GM18508 (cell line): Measurements from ENCODE around the gene CTNNA3.
A peak's percentile ranks its signal among the peaks of the same experiment; 100 is the strongest.

ENCODE experiments used
- ATAC-seq: cut with Tn5 transposase; IDR thresholded peaks from one replicate; pipeline ENCODE4 v1.9.1; 2021; ENCODE audit warnings: moderate number of reproducible peaks; ENCODE audit not compliant: insufficient read depth, unreplicated experiment

The CTNNA3 gene

GRCh38 chr10:66218981-66219587 is 1476.9 kb downstream of the CTNNA3 start:
- no peak for ATAC-seq

DNA sequence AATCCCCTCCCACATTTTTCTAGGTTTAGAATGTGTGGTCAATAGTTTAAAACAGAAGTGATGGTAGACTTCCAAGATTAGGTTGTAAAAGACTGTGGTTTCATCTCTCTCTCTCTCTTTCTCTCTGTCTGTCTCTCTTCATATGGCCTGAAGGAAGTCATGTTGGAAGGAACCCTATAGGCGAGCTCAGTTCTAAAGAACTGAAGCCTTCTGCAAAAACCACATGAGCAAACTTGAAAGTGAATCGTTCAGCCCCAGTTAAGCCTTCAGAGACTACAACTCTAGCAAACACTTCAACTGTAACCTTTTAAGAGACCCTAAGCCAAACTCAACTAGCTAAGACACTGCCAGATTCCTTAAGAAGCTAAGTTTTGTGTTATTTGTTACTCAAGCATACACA is 1477.7 kb downstream of the CTNNA3 start:
- no peak for ATAC-seq

GRCh38 chr10:66215920-66216319 is 1480.1 kb downstream of the CTNNA3 start:
- no peak for ATAC-seq

GRCh38 chr10:66214721-66215404 is 1481.1 kb downstream of the CTNNA3 start:
- ATAC-seq, result no peak

- no peak for ATAC-seq
Measured at GRCh38 chr10:66209025-66209424, 1487.0 kb downstream of the CTNNA3 start.

- ATAC-seq, result no peak
Measured at GRCh38 chr10:66204838-66205237, 1491.2 kb downstream of the CTNNA3 start.

DNA sequence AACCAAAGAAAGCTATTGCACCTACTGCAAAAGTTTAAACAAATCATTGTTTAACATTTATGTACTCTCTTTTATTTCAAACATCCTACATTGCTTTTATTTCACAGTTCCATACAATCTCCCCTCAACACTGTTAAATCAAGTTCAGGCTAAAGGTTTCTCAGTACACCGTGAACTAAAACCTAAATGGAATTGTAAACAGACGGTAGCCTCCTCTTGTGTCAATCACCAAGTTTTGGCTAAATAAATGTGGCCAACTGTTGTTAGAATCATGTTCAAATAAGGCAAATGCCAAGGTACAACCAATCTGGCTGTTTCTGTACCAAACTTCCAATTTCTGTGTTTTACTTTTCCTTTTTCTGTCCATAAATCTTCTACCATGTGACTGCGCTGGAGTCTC is 1493.9 kb downstream of the CTNNA3 start:
- ATAC-seq, result no peak

DNA sequence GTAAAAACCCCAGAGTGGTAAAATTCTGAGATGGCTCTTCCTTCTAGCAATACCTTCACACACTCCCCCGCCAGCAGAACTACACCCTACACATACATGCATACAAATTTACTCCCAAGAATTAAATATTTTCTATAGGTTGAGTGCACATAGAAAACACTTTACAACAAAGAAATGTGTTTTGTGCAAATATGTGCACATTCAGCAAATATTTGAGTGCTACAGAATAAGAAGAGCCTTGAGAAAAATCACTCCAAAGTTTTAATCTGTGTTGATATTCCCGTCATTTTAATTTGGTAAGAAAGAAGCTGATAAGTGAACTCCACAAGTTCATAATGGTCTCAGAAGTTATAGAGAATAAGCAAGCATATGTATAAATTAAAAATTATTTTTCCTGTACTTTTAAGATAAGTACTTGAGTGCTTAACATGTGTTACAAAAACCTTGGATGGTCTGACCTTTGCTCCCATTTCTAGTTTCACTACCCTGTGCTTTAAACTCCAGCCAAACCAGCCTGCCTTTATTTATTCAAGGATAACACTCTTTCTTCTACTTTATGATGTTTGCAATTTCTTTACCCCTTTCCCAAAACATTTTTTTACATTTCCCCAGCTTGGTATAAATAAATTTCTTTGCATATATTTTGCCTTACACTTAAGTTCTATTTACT is 1503.7 kb downstream of the CTNNA3 start:
- no peak for ATAC-seq

DNA sequence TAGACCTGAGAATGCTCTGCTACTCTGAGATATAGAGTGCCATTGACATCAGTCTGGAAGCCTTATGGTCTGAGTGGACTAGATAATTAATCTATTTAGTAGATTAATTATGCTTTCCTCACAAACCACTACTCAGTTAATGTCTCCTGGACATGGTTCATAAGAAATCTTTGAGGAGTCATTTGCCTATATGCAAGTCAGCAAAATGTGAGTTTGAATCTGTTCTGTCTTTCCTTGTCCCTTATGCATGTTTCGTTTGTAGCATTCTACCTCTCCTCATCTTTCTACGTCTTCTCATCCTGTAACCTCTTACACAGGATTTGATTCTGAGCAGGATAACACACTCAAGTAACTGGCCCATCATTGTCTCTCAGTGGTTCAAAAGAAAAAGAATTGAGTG is 1505.6 kb downstream of the CTNNA3 start:
- ATAC-seq, result no peak

DNA sequence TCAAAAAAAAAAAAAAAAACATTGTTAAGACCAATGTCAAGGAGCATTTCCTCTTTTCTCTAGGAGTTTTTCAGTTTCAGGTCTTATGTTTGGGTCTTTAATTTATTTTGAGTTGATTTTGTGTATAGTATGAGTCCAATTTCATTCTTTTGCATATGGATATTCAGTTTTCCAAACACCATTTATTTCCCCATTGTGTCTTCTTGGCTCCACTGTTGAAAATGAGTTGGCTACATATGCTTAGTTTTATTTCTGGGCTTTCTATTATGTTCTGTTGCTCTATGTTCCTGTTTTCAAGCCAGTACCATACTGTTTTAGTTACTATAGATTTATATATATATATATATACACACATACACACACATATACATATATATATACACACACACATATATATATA is 1506.7 kb downstream of the CTNNA3 start:
- no peak for ATAC-seq

GRCh38 chr10:66187053-66187733 is 1508.8 kb downstream of the CTNNA3 start:
- ATAC-seq, result no peak

DNA sequence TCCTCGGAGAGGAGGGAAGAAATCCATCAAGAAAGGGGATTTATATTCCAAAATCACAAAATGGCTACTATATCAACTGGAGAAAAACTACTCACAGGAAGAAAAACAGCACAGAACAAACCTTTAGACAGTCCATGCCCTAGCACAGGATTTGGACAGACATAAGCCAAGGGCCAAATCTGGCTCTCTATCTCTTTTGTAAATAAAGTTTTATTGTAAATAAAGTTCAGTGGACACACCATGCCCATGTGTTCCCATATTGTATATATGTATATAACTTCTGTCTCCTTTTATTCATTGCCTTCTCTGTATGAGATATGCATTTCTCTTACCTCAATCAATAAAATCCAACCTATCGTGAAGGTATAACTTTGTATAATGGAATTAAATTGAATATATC is 1513.0 kb downstream of the CTNNA3 start:
- no peak for ATAC-seq

GRCh38 chr10:66180581-66181318 is 1515.2 kb downstream of the CTNNA3 start:
- ATAC-seq, result peak; percentile 92

GRCh38 chr10:66180021-66180420 is 1516.0 kb downstream of the CTNNA3 start:
- no peak for ATAC-seq

DNA sequence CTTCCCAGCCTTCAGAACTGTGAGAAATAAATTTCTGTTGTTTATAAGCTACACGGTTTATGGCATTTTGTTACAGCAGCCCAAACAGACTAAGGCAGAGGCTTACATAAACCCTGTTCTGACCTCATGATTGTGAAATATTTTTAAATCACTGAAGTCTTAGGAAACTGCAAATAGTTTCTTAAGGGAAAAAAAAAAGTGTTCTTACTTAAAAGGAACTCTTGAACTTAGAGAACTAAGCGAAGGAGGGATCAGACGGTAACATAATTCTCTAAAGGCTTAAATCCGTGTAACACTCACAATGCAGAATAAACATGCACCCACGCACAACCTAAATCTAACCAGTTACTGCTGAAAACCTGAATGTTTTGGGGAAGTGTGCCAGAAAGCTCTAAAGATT is 1519.2 kb downstream of the CTNNA3 start:
- no peak for ATAC-seq

DNA sequence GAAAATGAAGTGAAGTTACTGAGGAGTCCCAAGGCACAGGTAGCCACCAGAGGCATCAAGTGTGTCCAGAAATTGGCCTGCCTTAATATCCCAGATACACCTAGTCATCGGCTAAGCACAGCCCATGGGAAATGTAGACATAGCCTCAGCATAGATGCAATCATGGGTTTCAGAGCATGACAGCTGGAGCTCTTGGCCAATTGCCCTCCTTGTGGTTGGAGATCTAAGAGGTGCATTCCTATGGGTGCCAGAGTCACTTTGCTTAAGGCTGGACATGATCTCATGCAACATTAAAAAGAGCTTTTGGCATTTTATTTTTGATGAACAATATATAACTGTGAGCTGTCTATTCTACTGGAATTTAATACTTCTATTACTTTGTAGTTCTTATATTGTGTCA is 1528.2 kb downstream of the CTNNA3 start:
- ATAC-seq, result no peak

- no peak for ATAC-seq
Measured at GRCh38 chr10:66162560-66163143, 1533.3 kb downstream of the CTNNA3 start.

GRCh38 chr10:66151346-66151745 is 1544.6 kb downstream of the CTNNA3 start:
- ATAC-seq, result no peak

DNA sequence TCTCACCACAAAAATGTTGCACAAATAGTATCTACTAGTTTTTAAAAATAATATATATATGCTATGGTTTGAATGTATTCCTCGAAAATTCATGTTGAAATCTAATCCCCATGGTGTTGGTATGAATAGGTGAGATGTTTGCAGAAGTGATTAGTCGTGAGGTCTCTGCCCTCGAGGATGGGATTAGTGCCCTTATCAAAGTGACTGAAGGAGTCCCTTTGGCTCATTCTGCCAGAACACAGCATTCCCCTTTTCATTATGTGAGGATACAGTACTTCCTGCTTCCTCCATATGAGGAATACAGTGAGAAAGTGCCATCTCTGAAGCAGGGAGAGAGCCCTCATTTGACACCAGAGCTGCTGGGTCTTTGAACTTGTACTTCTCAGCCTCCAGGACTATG is 1547.7 kb downstream of the CTNNA3 start:
- no peak for ATAC-seq

GRCh38 chr10:66144016-66144415 is 1552.0 kb downstream of the CTNNA3 start:
- no peak for ATAC-seq
